T-helper 17 cell (primary cell): ENCODE measurements around the gene FKBP5. TPM values are rescaled to one million over a fixed set of nuclear protein-coding genes. Genes with fewer than 3 reads are reported as not detected.

ENCODE experiments used
- ATAC-seq: fragments of 150-1000 bp; cut with Tn5 transposase; 2 replicates; pipeline ENCODE4 v1.10.0; 2021; ENCODE audit warnings: mild to moderate bottlenecking, moderate library complexity
- DNase-seq, 3 donors: peaks; one replicate each; pipeline versions ENCODE4 v3.0.0 to v3.0.0-alpha.2; 2020 to 2021
- H3K9me3 ChIP-seq: one replicate; pipeline ENCODE4 v1.7.0; 2013; ENCODE audit warnings: low read length, mild to moderate bottlenecking; ENCODE audit not compliant: control insufficient read depth, poor library complexity, severe bottlenecking
- H3K27ac Mint-ChIP-seq: one replicate; pipeline ENCODE4 v1.8.0; 2022; ENCODE audit warnings: mild to moderate bottlenecking, moderate library complexity, mixed read lengths
- H3K27me3 Mint-ChIP-seq: one replicate; pipeline ENCODE4 v1.8.0; 2022; ENCODE audit warnings: mixed read lengths
- H3K36me3 Mint-ChIP-seq: one replicate; pipeline ENCODE4 v1.8.0; 2022; ENCODE audit warnings: low read depth, mixed read lengths
- H3K4me1 Mint-ChIP-seq: one replicate; pipeline ENCODE4 v1.8.0; 2022; ENCODE audit warnings: mild to moderate bottlenecking, mixed read lengths
- H3K4me3 Mint-ChIP-seq: one replicate; pipeline ENCODE4 v1.8.0; 2022; ENCODE audit warnings: mild to moderate bottlenecking, moderate library complexity, mixed read lengths
- total RNA-seq, 4 donors: library from RNA in 2 of 4; stranded (reverse) in 2 of 4; gene quantifications; one replicate each; pipeline ENCODE4 v1.2.3 and lab custom pipeline; 2022 to 2026

Gene FKBP5
- total RNA-seq, 2 donors from 2014 or later, result 53.3 to 60.8 TPM

- Mint-ChIP-seq H3K27me3 (no peaks in the 10 kb centered on the region), H3K4me3 (no peak overlapping the region), H3K4me1 (peaks cover 13% of the 10 kb centered on the region), H3K27ac (peak overlapping the region; percentile 79), H3K36me3 (no peaks in the 10 kb centered on the region)
- ATAC-seq, result no peak
- H3K9me3 ChIP-seq, result no peaks in the 10 kb centered on the region
- no peak for DNase-seq
These were observed 33.8 kb downstream of the FKBP5 start for GRCh38 chr6:35654883-35655282.

- DNase-seq (no peak), ATAC-seq (no peak)
- Mint-ChIP-seq H3K27me3 (no peaks in the 10 kb centered on the region), H3K4me1 (peaks cover 18% of the 10 kb centered on the region), H3K27ac (no peak overlapping the region), H3K4me3 (no peak overlapping the region), H3K36me3 (peaks cover 2% of the 10 kb centered on the region)
- H3K9me3 ChIP-seq, result no peaks in the 10 kb centered on the region
These were observed 37.5 kb downstream of the FKBP5 start for GRCh38 chr6:35651244-35651643.

- H3K27me3 Mint-ChIP-seq, result no peaks in the 10 kb centered on the region
- H3K9me3 ChIP-seq, result no peaks in the 10 kb centered on the region
- peaks cover 20% of the 10 kb centered on the region for H3K4me1 Mint-ChIP-seq
- H3K27ac Mint-ChIP-seq, result peak overlapping the region; percentile 94
- no peak for ATAC-seq
- no peak for DNase-seq
- H3K36me3 Mint-ChIP-seq, result peaks cover 5% of the 10 kb centered on the region
- H3K4me3 Mint-ChIP-seq, result no peak overlapping the region
These were observed 38.7 kb downstream of the FKBP5 start for GRCh38 chr6:35650015-35650414.

- DNase-seq (no peak), ATAC-seq (no peak)
- peaks cover 29% of the 10 kb centered on the region for H3K4me1 Mint-ChIP-seq
- peak overlapping the region; percentile 94 for H3K27ac Mint-ChIP-seq
- H3K36me3 Mint-ChIP-seq, result peaks cover 6% of the 10 kb centered on the region
- H3K27me3 Mint-ChIP-seq, result no peaks in the 10 kb centered on the region
- H3K4me3 Mint-ChIP-seq, result no peak overlapping the region
- no peaks in the 10 kb centered on the region for H3K9me3 ChIP-seq
These were observed 40.5 kb downstream of the FKBP5 start for GRCh38 chr6:35648203-35648602.

- Mint-ChIP-seq H3K4me3 (no peak overlapping the region), H3K27me3 (no peaks in the 10 kb centered on the region), H3K4me1 (peaks cover 37% of the 10 kb centered on the region), H3K27ac (peak overlapping the region; percentile 94), H3K36me3 (peaks cover 6% of the 10 kb centered on the region)
- no peaks in the 10 kb centered on the region for H3K9me3 ChIP-seq
- DNase-seq (no peak), ATAC-seq (no peak)
These were observed 41.3 kb downstream of the FKBP5 start for GRCh38 chr6:35647400-35647799.

- peaks cover 41% of the 10 kb centered on the region for H3K4me1 Mint-ChIP-seq
- H3K27me3 Mint-ChIP-seq, result no peaks in the 10 kb centered on the region
- H3K9me3 ChIP-seq, result no peaks in the 10 kb centered on the region
- DNase-seq, result no peak
- peaks cover 4% of the 10 kb centered on the region for H3K36me3 Mint-ChIP-seq
- H3K4me3 Mint-ChIP-seq, result no peak overlapping the region
- no peak for ATAC-seq
- H3K27ac Mint-ChIP-seq, result peak overlapping the region; percentile 94
These were observed 45.6 kb downstream of the FKBP5 start for GRCh38 chr6:35643162-35643535.

GRCh38 chr6:35642471-35643161, 46.1 kb downstream of the FKBP5 start:
- H3K4me1 Mint-ChIP-seq, result peaks cover 41% of the 10 kb centered on the region
- peak overlapping the region; percentile 94 for H3K27ac Mint-ChIP-seq
- peak; percentile 81 for ATAC-seq
- no peaks in the 10 kb centered on the region for H3K27me3 Mint-ChIP-seq
- H3K9me3 ChIP-seq, result no peaks in the 10 kb centered on the region
- H3K4me3 Mint-ChIP-seq, result no peak overlapping the region
- DNase-seq, result no peak
- peaks cover 4% of the 10 kb centered on the region for H3K36me3 Mint-ChIP-seq

GRCh38 chr6:35640017-35640664, 48.6 kb downstream of the FKBP5 start:
- Mint-ChIP-seq H3K4me1 (peaks cover 43% of the 10 kb centered on the region), H3K27ac (peak overlapping the region; percentile 59), H3K36me3 (peaks cover 2% of the 10 kb centered on the region), H3K27me3 (no peaks in the 10 kb centered on the region), H3K4me3 (no peak overlapping the region)
- DNase-seq (no peak), ATAC-seq (no peak)
- no peaks in the 10 kb centered on the region for H3K9me3 ChIP-seq

- Mint-ChIP-seq H3K27me3 (no peaks in the 10 kb centered on the region), H3K4me1 (peaks cover 39% of the 10 kb centered on the region), H3K36me3 (no peaks in the 10 kb centered on the region), H3K27ac (peak overlapping the region; percentile 59), H3K4me3 (no peak overlapping the region)
- ATAC-seq (no peak), DNase-seq (no peak)
- H3K9me3 ChIP-seq, result no peaks in the 10 kb centered on the region
These were observed 50.0 kb downstream of the FKBP5 start for GRCh38 chr6:35638679-35639078.

GRCh38 chr6:35637911-35638310, 50.8 kb downstream of the FKBP5 start:
- ATAC-seq, result no peak
- H3K9me3 ChIP-seq, result no peaks in the 10 kb centered on the region
- Mint-ChIP-seq H3K27ac (peak overlapping the region; percentile 83), H3K4me3 (no peak overlapping the region), H3K36me3 (no peaks in the 10 kb centered on the region), H3K27me3 (no peaks in the 10 kb centered on the region), H3K4me1 (peaks cover 32% of the 10 kb centered on the region)
- DNase-seq, result no peak

- Mint-ChIP-seq H3K36me3 (peaks cover under 1% of the 10 kb centered on the region), H3K4me1 (peaks cover 29% of the 10 kb centered on the region), H3K27me3 (no peaks in the 10 kb centered on the region), H3K27ac (peak overlapping the region; percentile 83), H3K4me3 (peak overlapping the region; percentile 12)
- ATAC-seq (no peak), DNase-seq (no peak)
- no peaks in the 10 kb centered on the region for H3K9me3 ChIP-seq
These were observed 52.8 kb downstream of the FKBP5 start for GRCh38 chr6:35635601-35636597.

GRCh38 chr6:35634316-35634715, 54.4 kb downstream of the FKBP5 start:
- Mint-ChIP-seq H3K4me1 (peaks cover 25% of the 10 kb centered on the region), H3K27ac (peak overlapping the region; percentile 72), H3K27me3 (no peaks in the 10 kb centered on the region), H3K4me3 (no peak overlapping the region), H3K36me3 (peaks cover 5% of the 10 kb centered on the region)
- ATAC-seq (no peak), DNase-seq (no peak)
- H3K9me3 ChIP-seq, result no peaks in the 10 kb centered on the region

- Mint-ChIP-seq H3K36me3 (peaks cover 5% of the 10 kb centered on the region), H3K27ac (peak overlapping the region; percentile 72), H3K27me3 (no peaks in the 10 kb centered on the region), H3K4me1 (peaks cover 25% of the 10 kb centered on the region), H3K4me3 (no peak overlapping the region)
- no peaks in the 10 kb centered on the region for H3K9me3 ChIP-seq
- DNase-seq, result no peak
- no peak for ATAC-seq
These were observed 55.1 kb downstream of the FKBP5 start for GRCh38 chr6:35633579-35634089.
